ENCODE results near the gene HECW1. TPM values are rescaled to one million over a fixed set of nuclear protein-coding genes. Genes with fewer than 3 reads are reported as not detected.

The HECW1 gene
- total and polyA plus RNA-seq, 2 of the 8 experiments (the other 6 are each of a cell fraction or from before 2014, with no cell fraction given), result 2.9 to 12.7 TPM

DNA sequence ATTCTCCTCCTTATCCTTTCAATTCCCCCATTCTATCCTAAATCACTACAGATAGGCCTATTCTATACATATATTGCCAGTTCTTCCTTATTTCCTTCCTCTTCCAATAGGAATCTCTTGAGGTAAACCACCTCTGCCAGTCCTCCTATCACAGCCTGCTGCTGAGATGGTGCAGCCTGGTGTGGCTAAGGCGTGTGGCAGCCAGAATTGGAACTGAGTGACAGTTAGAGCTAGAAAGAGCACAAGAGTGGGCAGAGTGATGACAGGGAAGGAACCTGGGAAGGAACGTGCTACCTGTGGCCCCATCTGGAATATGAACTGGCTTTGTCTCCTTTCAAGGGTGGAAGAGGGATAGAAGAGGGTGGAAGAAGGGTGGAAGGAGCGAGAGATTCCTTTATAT, 187.7 kb downstream of the HECW1 start:
- no peak overlapping the region; the same call in 1 of the 2 replicates for H2BK5ac ChIP-seq (ENCODE audit: low read depth, low read length)
- no peak overlapping the region for H3K18ac ChIP-seq (ENCODE audit: extremely low read depth, low read length)
- H2AK5ac ChIP-seq (ENCODE audit: low read depth, low read length), result 0 out of 2 replicates have a peak overlapping the region, but pooled peaks have one; percentile 57
- H3K56ac ChIP-seq (replicated peaks; ENCODE audit: insufficient read length, low read depth, low read length), result no peak overlapping the region
- H2BK12ac ChIP-seq (ENCODE audit: low read depth, low read length), result peak overlapping the region; percentile 93
- H3K4me1 ChIP-seq (replicated peaks in 1 of 4; ENCODE audit: control insufficient read depth in 3 of 4, insufficient read depth in 4 of 4, low read length in 3 of 4), result peaks cover 0 to 14% (median 9%) of the 10 kb centered on the region in 4 experiments; a peak in 6 of 7 replicates
- H2AFZ ChIP-seq (ENCODE audit: low read length), result no peak overlapping the region
- H3K9ac ChIP-seq (replicated peaks in 1 of 4; ENCODE audit: extremely low read depth in 1 of 4, low read depth in 3 of 4, low read length in 3 of 4), result no peak overlapping the region
- H3K4me2 ChIP-seq (ENCODE audit: insufficient read depth in 1 of 2, low read depth in 2 of 2, low read length in 2 of 2), result no peak overlapping the region
- ChIA-PET CTCF (ENCODE audit: partially characterized antibody) (interaction anchor here (2.0 to 3.3 kb wide), 4 partner anchors 11 to 140 kb away, joined by 4 to 14 read pairs (median 6); no protein-coding TSS in a partner anchor), POLR2A (ENCODE audit: partially characterized antibody) (no interaction called here)
- FAIRE-seq (no peak), DNase-seq (ENCODE audit: low read depth in 1 of 2, low spot score in 2 of 2) (no peak)
- no peaks in the 10 kb centered on the region for H3K79me1 ChIP-seq (ENCODE audit: low read depth, low read length)
- WGBS, 2 experiments (ENCODE audit: extremely low coverage in 1 of 2, insufficient coverage in 1 of 2, insufficient read length in 1 of 2, insufficient replicate concordance in 2 of 2, low coverage in 1 of 2, low lambda C conversion rate in 2 of 2, missing lambda C conversion rate in 1 of 2), result 77% methylated on average over 3 of the region's 3 CpGs; no CpG with 5 or more reads in 1 of the 2 experiments
- no peak overlapping the region for H3K27ac ChIP-seq (ENCODE audit: low read depth, low read length)
- no peaks in the 10 kb centered on the region for H3K79me2 ChIP-seq (ENCODE audit: control insufficient read depth in 1 of 2, insufficient read depth in 2 of 2, low read length in 2 of 2)
- no peak overlapping the region for H3K14ac ChIP-seq (ENCODE audit: insufficient read length)
- H2BK20ac ChIP-seq (ENCODE audit: low read length), result peak overlapping the region; percentile 50
- H3K4me3 ChIP-seq (ENCODE audit: extremely low read depth in 1 of 4, insufficient read depth in 2 of 4, low read depth in 3 of 4, low read length in 4 of 4), result no peak overlapping the region
- H3K23ac ChIP-seq (ENCODE audit: insufficient read length), result no peak overlapping the region
- no peaks in the 10 kb centered on the region; the same call in 1 of the 2 replicates for H3K23me2 ChIP-seq (ENCODE audit: low read depth, low read length)
- no peaks in the 10 kb centered on the region for H3K27me3 ChIP-seq (replicated peaks in 1 of 4; ENCODE audit: control insufficient read depth in 3 of 4, extremely low read depth in 1 of 4, insufficient read depth in 3 of 4, low read length in 3 of 4)
- H4K8ac ChIP-seq (ENCODE audit: extremely low read depth, insufficient read depth, low read length), result no peak overlapping the region
- H2BK15ac ChIP-seq (ENCODE audit: low read length), result peak overlapping the region; percentile 76; the same call in 1 of the 2 replicates
- no peak overlapping the region for H2BK120ac ChIP-seq (replicated peaks; ENCODE audit: low read depth, low read length)
- H4K5ac ChIP-seq (ENCODE audit: insufficient read length, low read depth, low read length), result no peak overlapping the region
- H3K9me3 ChIP-seq (ENCODE audit: insufficient read depth in 2 of 2, low read depth in 1 of 2, low read length in 1 of 2), result no peaks in the 10 kb centered on the region
- H4K91ac ChIP-seq (replicated peaks; ENCODE audit: insufficient read length, low read length), result no peak overlapping the region
- H3K4ac ChIP-seq (replicated peaks; ENCODE audit: insufficient read length, low read depth, low read length), result no peak overlapping the region
- no peaks in the 10 kb centered on the region for H3K36me3 ChIP-seq (ENCODE audit: control insufficient read depth in 2 of 4, insufficient read depth in 4 of 4, low read length in 3 of 4)
- no peaks in the 10 kb centered on the region for H4K20me1 ChIP-seq (replicated peaks in 1 of 2; ENCODE audit: control insufficient read depth in 1 of 2, insufficient read depth in 2 of 2, low read length in 2 of 2)
- no peak for TF ChIP-seq RXRA (IDR thresholded peaks at IDR 0.05; ENCODE audit: insufficient read depth, low read depth, low read length)
- no peak for TF ChIP-seq POLR2AphosphoS5 (IDR thresholded peaks at IDR 0.05; ENCODE audit: low read depth, low read length)
- no peak for TF ChIP-seq SIRT6 (IDR thresholded peaks at IDR 0.05; ENCODE audit: low read length)
- no peak for TF ChIP-seq TEAD4 (IDR thresholded peaks at IDR 0.05; ENCODE audit: low read depth, low read length)
- TF ChIP-seq ZNF274 (IDR thresholded peaks at IDR 0.05; ENCODE audit: borderline replicate concordance, extremely low read depth, low read length), result no peak
- TF ChIP-seq SP4 (IDR thresholded peaks at IDR 0.05; ENCODE audit: low read length), result no peak
- no peak for TF ChIP-seq KDM1A (IDR thresholded peaks at IDR 0.05; ENCODE audit: borderline replicate concordance, low read length)
- no peak for TF ChIP-seq GABPA (IDR thresholded peaks at IDR 0.05; ENCODE audit: borderline replicate concordance, insufficient read depth, low read length)
- TF ChIP-seq JUND (IDR thresholded peaks at IDR 0.05; ENCODE audit: low read length), result no peak
- TF ChIP-seq, protein P1, sequence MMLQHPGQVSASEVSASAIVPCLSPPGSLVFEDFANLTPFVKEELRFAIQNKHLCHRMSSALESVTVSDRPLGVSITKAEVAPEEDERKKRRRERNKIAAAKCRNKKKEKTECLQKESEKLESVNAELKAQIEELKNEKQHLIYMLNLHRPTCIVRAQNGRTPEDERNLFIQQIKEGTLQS (IDR thresholded peaks at IDR 0.05; ENCODE audit: insufficient read depth, low read depth, low read length), result no peak
- no peak for TF ChIP-seq RNF2 (IDR thresholded peaks at IDR 0.05; ENCODE audit: borderline replicate concordance, low read depth, low read length, missing control alignments, poor library complexity, severe bottlenecking)
- TF ChIP-seq NRF1 (IDR thresholded peaks at IDR 0.05; ENCODE audit: low read depth, low read length), result no peak
- no peak for TF ChIP-seq SIX5 (IDR thresholded peaks at IDR 0.05; ENCODE audit: low read depth, low read length)
- TF ChIP-seq SRF (IDR thresholded peaks at IDR 0.05; ENCODE audit: low read depth, low read length), result no peak

Data from H1 (cell line).